Cardiac ventricle fibroblast (primary cell): ENCODE data around the gene LRRC47. TPM values are rescaled to one million over a fixed set of nuclear protein-coding genes. Genes with fewer than 3 reads are reported as not detected.

ENCODE experiments used
- total RNA-seq: library from RNA; depleted of rRNA; stranded (reverse); fragments of >200 nt; gene quantifications from 2 replicates; pipeline ENCODE4 v1.2.3, GENCODE V29; 2015

Gene LRRC47
- 30.4 and 34.1 TPM in 2 replicates for total RNA-seq

GRCh38 chr1:3796215-3797061 is at the start of gene LRRC47:
LRRC47 (minus strand) TSS chr1:3796498; CDS start chr1:3796476, 22 bp downstream.

DNA sequence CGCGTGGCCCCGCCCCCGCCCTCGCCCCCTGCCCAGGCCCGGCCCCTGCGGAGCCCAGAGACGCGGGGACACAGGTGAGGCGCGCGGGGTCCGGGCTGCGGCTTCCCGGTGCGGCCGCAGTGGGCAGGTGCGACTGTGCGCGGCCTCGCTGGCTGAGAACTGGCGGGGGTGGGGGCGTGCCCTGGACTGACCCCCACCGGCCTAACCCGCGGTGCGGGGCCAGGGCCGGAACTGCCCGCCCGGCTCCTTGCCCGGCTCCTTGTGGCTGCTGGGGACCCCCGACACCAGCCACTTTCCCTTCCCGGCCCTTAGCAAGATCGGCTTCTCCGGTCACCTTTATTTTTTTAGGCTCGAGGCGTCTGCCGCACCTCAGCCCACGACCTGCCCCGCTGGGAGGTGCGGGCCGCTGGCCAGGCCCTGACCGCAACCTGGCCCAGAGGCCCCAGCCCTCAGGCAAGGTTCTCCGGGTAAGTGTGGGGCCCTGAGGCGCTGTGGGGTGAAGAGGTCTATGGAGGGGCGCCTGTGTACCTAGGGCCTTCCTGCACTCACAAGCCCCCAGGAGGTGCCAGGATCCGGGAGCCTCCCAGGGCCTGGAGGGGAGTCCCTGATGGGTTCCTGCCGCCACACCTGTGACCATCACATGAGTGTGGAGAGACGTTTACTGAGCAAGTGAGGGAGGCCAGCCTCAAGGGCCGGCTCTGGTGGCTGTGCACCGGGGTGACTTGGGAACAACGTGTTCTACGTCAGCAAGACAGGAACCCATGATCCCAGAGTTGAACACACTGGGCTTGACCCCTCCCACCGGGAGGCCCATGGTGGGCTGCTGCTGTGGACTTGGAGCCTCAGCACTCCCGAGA is 23.4 kb downstream of the LRRC47 start, which contains the start of gene SMIM1:
Gene SMIM1, plus strand, starts transcription at position 35 of the 857 bp plus-strand sequence. CDS start 2,625 bp downstream, outside the sequence.

GRCh38 chr1:3752400-3752945 is 43.8 kb downstream of the LRRC47 start, which contains the start of gene CCDC27:
CCDC27 (plus strand) TSS chr1:3752450; CDS start chr1:3752482, 32 bp downstream.

Other genes with a start within 250 kb of the LRRC47 start
- gene MEGF6, start 185.0 kb downstream of the LRRC47 start, total RNA-seq = 1.2 and 2.4 TPM in 2 replicates
- 24.5 and 32.0 TPM in 2 replicates for gene TPRG1L, start 171.5 kb downstream of the LRRC47 start, total RNA-seq
- 9.9 and 12.7 TPM in 2 replicates for gene WRAP73, start 146.4 kb downstream of the LRRC47 start, total RNA-seq
- gene TP73, start 144.0 kb downstream of the LRRC47 start, total RNA-seq = not detected in 2 replicates
- gene CCDC27, start 44.0 kb downstream of the LRRC47 start, total RNA-seq = not detected in 2 replicates
- gene SMIM1, start 23.7 kb downstream of the LRRC47 start, total RNA-seq = 2.1 TPM in 1 of 2 replicates, not detected in the other
- gene CEP104, start 60.7 kb upstream of the LRRC47 start, total RNA-seq = 9.7 and 16.7 TPM in 2 replicates
- gene DFFB, start 61.0 kb upstream of the LRRC47 start, total RNA-seq = 3.9 and 4.5 TPM in 2 replicates
- gene C1orf174, start 103.8 kb upstream of the LRRC47 start, total RNA-seq = 26.0 and 30.8 TPM in 2 replicates